Kidney (tissue), 14 donors: ENCODE data around the gene NOTCH1. TPM values are rescaled to one million over a fixed set of nuclear protein-coding genes. Genes with fewer than 3 reads are reported as not detected.

Experiments used
- DNase-seq, 5 donors: peaks; one replicate each; pipeline ENCODE4 v3.0.0-alpha.2; 2013 to 2020
- FAIRE-seq: peaks from 2 replicates; lab custom pipeline; 2012; peaks lifted over from hg19 to GRCh38; lab: Jason Lieb, UNC
- H3K27ac ChIP-seq, 2 donors: one replicate each; pipeline ENCODE4 v1.7.0; 2013; ENCODE audit warnings: low read depth in 2 of 2, low read length in 2 of 2, inconsistent platforms in 1 of 2
- H3K27me3 ChIP-seq: one replicate; pipeline ENCODE4 v1.7.1; 2013; ENCODE audit warnings: low read length, inconsistent platforms; ENCODE audit not compliant: control insufficient read depth, insufficient read depth
- H3K36me3 ChIP-seq, 3 donors: one replicate each; pipeline versions ENCODE4 v1.7.0 to v1.7.1; 2013; ENCODE audit warnings: low read length in 3 of 3, control low read depth in 1 of 3, inconsistent platforms in 1 of 3; ENCODE audit not compliant: insufficient read depth in 3 of 3, control insufficient read depth in 2 of 3
- H3K4me1 ChIP-seq, 3 donors: one replicate each; pipeline versions ENCODE4 v1.7.0 to v1.7.1; 2013; ENCODE audit warnings: low read length in 3 of 3, inconsistent platforms in 1 of 3, low read depth in 1 of 3; ENCODE audit not compliant: control insufficient read depth in 2 of 3, insufficient read depth in 2 of 3
- H3K4me3 ChIP-seq, 3 donors: one replicate each; pipeline versions ENCODE4 v1.7.0 to v1.8.1; 2013; ENCODE audit warnings: low read length in 3 of 3, control low read depth in 1 of 3, inconsistent platforms in 1 of 3
- H3K9ac ChIP-seq, 3 donors: one replicate each; pipeline versions ENCODE4 v1.7.0 to v1.7.1; 2013; ENCODE audit warnings: low read length in 3 of 3, control low read depth in 1 of 3, inconsistent platforms in 1 of 3
- H3K9me3 ChIP-seq, 3 donors: one replicate each; pipeline versions ENCODE4 v1.7.0 to v1.7.1; 2013; ENCODE audit warnings: low read length in 3 of 3, control low read depth in 1 of 3, inconsistent platforms in 1 of 3; ENCODE audit not compliant: control insufficient read depth in 2 of 3, insufficient read depth in 1 of 3
- intact Hi-C: fragments of 100-400 bp; cut with DNase I; formaldehyde crosslinking; loops from one replicate; pipeline ENCODE4 v1.11.1; 2022
- polyA plus RNA-seq: library from polyadenylated mRNA; stranded (reverse); fragments of 350-450 nt; fragmentation: Illumina TruSeq; extraction: RNeasy Lipid Tissue Mini Kit (QIAGEN cat#74804); gene quantifications from one replicate; pipeline ENCODE4 v1.2.3, GENCODE V29; 2014; ENCODE audit warnings: low read depth, low replicate concordance; ENCODE audit not compliant: insufficient read depth
- total RNA-seq: library from RNA; stranded (reverse); fragmentation: NEBNext Ultra II Directional; extraction: Animal tissue kit (Norgen Biotek cat#: 25700); gene quantifications from one replicate; pipeline ENCODE4 v1.2.1, GENCODE V29; 2021
- TF ChIP-seq, protein P1 (sequence below): IDR thresholded peaks from 3 replicates; pipeline ENCODE4 v1.5.1; 2012; ENCODE audit warnings: mild to moderate bottlenecking, moderate library complexity, borderline replicate concordance; ENCODE audit not compliant: insufficient read depth; ENCODE audit errors: extremely low read depth
- donor health status: control.
- donor health status: control.
- donor health status: control.
- donor health status: control.
- donor health status: control.
- donor health status: DM: yes; HTN: yes; CAD: no.
- donor health status: Normal renal cell carcinoma (clear cell type).

Gene NOTCH1
- total and polyA plus RNA-seq, 2 donors from 2014 or later, result 6.5 to 77.2 TPM

DNA sequence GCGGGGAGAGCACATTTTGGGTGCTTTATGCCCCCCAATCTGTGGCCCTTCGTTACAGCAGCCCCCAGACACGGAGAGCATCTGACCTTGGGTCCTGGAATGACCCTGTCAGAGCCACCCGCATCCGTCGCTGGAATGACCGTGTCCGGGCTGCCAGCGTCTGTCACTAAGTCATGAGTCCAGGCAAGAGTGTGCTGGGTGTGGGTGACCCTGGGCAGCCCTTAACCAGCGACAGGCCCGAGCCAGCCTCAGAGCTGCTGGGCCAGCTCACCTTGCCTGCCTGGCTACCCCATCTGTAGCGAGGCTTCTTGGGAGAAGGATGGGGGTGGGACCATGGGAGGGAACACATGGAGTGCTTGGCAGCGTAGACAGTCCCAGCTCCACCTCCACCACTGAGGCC lies 46.8 kb upstream of the NOTCH1 start:
- intact Hi-C loops, result no loop called here
- peaks cover 0 to 35% (median 10%) of the 10 kb centered on the region in 3 donors for H3K4me1 ChIP-seq

DNA sequence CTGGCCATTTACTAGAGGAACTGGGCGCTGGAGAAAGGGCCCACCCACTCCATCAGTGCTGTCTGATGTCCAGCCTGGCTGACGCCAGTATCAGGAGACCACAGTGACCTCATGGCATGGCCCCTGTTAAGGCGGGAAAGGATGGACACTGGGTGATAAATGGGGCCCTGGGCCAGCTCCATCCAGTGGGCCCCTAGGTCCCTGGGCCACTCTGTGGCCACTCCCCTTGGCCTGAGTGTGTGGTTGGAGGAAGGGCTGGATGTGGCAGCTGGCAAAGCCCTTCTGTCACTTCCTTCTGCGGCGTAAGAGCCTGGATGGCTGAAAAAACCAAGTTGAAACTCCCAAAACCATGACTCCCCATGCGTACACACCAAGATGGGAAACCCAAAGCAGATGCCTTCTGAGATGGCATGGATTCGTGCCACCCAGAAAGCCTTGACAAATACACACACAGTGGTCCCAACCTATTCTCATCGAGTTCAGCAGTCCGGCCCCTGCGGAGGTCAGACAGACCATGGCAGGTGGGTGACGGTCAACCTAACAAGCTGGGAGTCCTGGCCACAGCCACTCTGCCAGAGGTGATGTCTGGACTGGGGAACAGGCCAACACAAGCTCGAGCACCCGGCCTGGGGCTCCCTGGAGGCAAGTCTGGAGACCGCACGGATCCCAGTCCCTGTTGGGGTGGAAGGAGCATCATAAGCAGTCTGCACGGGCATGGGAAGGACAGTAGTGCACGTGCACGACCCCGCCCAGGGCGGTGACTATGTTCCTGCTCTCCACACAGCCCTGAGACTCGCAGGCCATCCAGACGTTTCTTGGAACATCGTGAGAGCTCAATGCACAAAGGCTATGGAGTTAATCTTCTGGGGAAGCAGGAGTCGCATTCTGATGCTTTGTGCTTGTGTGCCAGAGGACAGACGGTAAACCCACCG lies 45.2 kb upstream of the NOTCH1 start:
- TF ChIP-seq, protein P1, sequence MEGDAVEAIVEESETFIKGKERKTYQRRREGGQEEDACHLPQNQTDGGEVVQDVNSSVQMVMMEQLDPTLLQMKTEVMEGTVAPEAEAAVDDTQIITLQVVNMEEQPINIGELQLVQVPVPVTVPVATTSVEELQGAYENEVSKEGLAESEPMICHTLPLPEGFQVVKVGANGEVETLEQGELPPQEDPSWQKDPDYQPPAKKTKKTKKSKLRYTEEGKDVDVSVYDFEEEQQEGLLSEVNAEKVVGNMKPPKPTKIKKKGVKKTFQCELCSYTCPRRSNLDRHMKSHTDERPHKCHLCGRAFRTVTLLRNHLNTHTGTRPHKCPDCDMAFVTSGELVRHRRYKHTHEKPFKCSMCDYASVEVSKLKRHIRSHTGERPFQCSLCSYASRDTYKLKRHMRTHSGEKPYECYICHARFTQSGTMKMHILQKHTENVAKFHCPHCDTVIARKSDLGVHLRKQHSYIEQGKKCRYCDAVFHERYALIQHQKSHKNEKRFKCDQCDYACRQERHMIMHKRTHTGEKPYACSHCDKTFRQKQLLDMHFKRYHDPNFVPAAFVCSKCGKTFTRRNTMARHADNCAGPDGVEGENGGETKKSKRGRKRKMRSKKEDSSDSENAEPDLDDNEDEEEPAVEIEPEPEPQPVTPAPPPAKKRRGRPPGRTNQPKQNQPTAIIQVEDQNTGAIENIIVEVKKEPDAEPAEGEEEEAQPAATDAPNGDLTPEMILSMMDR, result no peak
- DNase-seq (peak in 1 of 5 donors; percentile 81), FAIRE-seq (no peak)
- H3K4me3 ChIP-seq, result no peak overlapping the region
- H3K27ac ChIP-seq, result peak overlapping the region in 1 of 2 donors; percentile 7
- no peaks in the 10 kb centered on the region for H3K9me3 ChIP-seq
- no peaks in the 10 kb centered on the region for H3K27me3 ChIP-seq
- intact Hi-C loops, result no loop called here
- peaks cover 2 to 38% (median 4%) of the 10 kb centered on the region in 3 donors for H3K4me1 ChIP-seq
- no peaks in the 10 kb centered on the region for H3K36me3 ChIP-seq
- no peak overlapping the region for H3K9ac ChIP-seq

More for the DNA sequence above, 46.8 kb upstream of the NOTCH1 start:
- DNase-seq (peak in 1 of 5 donors; percentile 42), FAIRE-seq (no peak)
- Histone ChIP-seq H3K36me3 (no peaks in the 10 kb centered on the region), H3K4me3 (no peak overlapping the region), H3K27me3 (no peaks in the 10 kb centered on the region), H3K9ac (no peak overlapping the region), H3K9me3 (no peaks in the 10 kb centered on the region), H3K27ac (no peak overlapping the region)
- TF ChIP-seq, protein P1, result no peak

DNA sequence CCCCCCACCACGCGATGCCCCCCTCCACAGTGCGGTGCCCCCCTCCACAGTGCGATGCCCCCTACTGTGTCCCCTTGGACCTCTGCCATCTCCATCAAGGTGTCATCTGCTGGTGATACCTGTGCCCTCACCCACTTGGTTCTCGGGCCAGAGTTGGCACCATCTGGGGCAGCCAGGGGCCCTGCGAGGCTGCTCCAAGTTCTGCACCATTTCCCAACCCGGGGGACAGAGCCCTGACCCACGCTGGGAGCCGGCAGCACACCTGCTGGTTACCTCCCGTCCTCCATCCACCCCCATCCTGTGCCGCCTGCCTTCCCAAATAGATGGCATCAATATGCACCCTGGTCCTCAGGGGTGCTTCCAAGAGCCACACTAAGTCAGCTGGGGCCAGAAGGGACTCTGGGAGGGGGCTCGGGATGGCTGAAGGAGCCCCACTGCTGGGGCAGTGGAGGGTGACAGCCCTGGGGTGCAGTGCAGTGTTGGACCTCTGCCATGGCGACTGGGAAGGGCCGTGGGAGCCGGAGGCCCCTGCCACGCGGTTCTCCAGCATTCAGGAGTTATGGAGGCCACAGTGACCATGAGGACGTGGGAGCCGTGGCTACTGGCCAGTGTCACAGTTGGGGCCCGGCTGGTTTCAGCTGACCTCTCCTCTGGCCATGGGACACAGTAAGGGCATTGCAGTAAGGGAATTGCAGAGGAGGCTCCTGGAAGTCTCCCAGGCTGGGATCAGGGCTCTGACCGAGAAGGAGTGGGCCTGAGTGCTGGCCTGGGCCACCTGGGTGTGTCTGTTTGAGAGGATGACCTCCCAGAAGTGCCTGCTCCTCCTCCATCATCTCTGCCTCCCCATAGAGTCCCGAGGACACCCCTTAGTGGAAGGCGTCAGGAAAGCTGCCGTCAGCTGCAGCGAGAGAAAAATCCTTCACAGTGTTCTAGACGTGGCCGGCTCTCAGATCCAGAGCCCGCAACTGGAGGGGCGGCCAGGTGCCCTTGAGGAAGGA lies 44.2 kb upstream of the NOTCH1 start:
- FAIRE-seq (no peak), DNase-seq (peak in 1 of 5 donors; percentile 83)
- Histone ChIP-seq H3K9ac (no peak overlapping the region), H3K9me3 (no peaks in the 10 kb centered on the region), H3K4me1 (peaks cover 0 to 38% (median 2%) of the 10 kb centered on the region in 3 donors), H3K27me3 (no peaks in the 10 kb centered on the region), H3K27ac (no peak overlapping the region), H3K4me3 (no peak overlapping the region), H3K36me3 (no peaks in the 10 kb centered on the region)
- intact Hi-C loops, result no loop called here
- TF ChIP-seq, protein P1, result no peak
